NCI-H2196 treated with DMSO at 0.1 percent for 48 hours (cell line): ENCODE data around the gene PMS1.
"Not testable (repeated sequence)": the region's sequence is repeated elsewhere in the genome, so short reads cannot be mapped to it uniquely, and the experiment has no call there.

Experiments used
- DNase-seq: peaks from one replicate; lab custom pipeline; 2025; ENCODE audit not compliant: unreplicated experiment; lab: John Stamatoyannopoulos, UW

PMS1 gene

DNA sequence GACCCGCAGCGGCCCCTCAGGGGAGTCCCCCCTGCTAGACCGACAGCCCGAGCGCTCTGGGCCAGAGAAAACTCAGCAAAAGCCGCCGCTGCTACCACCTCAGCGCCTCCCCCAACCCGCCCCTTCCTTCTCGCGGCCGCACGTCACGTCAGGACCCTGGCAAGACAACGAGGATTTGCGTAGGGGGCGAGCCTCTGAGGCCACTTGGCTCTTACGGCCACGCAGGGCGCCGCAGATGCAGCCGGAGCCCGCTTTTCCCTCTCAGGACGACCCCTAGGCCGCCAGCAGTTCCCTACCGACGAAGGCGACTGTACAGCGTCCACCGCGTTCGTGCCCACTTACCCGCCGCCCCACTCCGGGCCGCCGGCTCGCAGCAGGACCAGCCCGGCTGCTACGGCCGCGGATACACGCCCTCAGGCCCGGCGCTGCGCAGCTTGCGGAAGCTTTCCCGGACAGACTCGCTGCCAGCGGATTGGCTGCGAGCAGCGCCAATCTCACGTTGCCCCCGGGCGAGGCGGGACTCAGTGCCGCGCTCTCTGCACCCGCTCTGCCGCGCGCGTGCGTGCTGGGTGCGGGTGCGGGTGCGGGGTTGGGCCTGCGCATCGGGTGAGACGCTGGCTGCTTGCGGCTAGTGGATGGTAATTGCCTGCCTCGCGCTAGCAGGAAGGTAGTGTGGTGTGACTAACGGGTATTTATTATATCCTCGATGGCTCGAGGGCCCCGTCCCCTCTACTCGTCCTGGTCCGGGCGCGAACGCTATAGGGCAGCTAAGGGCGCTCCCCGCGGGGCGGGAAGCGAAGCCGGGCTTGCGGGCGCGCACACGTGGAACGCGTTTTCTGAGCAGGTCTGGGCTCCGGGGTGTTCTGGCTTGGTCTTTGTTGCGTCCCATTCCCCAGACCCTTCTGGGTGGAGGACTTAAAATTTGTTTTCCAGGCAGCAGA lies at the start of gene PMS1, which contains the start of gene ORMDL1:
Gene PMS1 (plus strand): TSS at position 524 of the 941 bp plus-strand sequence. CDS start 7,360 bp downstream, outside the sequence.
Gene ORMDL1 (minus strand): TSS at position 413 of the 941 bp plus-strand sequence. CDS start 1,744 bp downstream, outside the sequence.
- DNase-seq: peak; percentile 88

DNA sequence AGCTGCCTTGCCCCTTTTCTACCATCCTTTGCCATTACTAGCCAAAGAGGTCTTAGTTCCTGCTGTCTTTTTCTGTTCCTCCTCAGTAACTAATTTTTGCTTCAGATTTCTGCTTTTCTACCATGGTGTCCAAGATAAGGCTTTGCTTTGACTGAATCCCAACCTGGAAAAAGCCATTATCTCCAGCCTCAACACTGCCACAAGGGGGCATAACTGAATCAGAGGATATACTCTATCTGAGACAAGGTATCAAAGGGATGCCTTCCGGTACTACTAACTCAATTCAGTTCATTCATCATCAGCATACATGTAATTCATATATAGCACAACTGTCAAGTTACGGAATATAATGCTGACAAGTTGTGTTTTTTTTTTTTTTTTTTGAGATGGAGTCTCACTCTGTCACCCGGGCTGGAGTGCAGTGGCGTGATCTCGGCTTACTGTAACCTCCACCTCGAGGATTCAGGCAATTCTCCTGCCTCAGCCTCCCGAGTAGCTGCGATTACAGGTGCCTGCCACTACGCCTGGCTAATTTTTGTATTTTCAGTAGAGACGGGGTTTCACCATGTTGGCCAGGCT lies 33.1 kb upstream of the PMS1 start:
- no peak for DNase-seq

DNA sequence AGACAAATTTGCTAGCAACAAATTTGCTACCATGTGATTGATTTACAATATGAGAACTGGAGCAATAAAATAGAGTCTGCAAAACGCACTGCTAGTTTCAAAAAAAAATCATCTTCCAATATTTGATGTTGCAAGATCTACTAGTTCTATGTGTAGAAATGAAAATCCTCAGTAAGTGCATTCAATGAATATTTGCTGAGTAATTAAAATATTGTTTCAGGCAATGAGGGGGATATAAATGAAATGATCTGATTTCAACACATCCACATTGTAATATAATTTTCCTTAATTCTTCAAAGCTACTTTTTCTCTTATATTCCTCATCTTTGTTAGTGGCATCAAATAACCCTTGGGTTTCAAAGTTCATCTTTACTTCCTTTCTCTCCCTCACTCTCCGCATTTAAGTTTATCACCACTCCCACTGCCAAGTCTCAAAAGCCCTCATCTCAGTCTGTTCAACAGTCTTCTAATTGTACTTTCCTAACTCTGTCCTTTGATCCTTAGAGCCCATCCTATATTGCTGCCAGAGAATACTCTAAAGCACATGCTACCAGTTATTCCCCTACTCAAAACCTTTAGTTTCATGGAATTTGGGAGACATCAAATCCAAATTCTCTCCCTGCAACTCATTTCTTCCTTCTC lies 27.8 kb upstream of the PMS1 start:
- no peak for DNase-seq

DNA sequence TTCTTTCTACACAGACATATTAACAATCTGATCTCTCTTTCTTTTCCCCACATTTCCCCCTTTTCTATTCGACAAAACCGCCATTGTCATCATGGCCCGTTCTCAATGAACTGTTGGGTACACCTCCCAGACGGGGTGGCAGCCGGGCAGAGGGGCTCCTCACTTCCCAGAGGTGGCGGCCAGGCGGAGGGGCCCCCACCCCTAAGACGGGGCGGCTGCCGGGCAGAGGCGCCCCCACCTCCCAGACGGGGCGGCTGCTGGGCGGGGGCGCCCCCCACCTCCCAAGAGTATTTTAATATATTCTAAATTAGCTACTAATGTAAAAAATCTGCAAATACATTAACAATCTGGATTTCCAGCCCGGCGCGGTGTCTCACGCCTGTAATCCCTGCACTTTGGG lies 24.1 kb upstream of the PMS1 start:
- DNase-seq: not testable (repeated sequence)

DNA sequence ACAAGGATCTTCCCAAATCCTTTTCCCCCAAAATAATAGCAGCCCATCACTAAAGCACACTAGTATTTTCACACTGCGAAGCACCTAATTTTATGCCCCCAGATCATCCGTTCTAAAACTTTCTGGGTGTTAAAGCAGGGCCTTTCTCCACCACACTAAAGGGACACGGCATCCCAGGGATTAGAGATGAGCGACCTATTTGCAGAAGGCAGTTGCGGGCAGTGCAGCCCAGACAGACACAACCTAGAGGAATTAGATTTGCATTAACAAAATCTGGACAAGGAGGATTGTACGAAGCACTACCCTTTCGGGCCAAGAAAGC lies 22.1 kb upstream of the PMS1 start:
- no peak for DNase-seq

DNA sequence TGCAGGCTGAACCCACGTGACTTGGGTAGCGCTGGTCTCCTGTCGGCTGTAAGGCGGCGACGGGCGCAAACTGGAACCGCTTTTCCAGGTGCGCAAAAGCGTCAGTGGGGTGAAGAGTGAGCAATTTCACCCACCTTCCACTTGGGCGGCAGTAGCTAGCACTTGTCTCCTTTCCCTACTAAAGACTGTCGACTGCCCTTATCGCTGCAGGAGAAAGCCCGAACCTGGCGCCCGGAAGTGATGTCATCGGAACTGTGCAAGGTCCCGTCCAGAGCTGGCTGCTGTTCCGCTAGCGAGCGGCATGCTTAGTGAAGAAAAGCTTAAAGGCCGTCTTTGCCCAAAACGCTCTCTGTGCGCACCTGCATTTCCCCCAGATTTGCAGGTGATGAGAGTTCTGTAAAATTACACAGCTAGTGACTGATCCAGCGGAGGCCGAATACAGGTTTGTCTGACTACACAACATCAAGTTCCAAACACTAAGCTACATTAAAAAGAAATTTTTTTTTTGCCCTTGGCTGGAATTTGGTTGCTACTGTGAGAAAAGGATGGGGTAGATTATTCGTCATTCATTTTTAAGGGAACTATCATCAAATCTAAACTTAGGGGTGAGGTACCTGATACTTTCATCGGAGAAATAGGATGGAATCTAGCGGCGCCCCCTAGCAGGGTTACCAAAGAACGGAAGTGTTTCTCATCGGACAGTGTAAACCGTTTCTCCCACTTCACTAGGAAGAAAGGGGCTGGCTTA lies 21.5 kb upstream of the PMS1 start, which contains the start of gene OSGEPL1:
Gene OSGEPL1 (minus strand): TSS at position 242 of the 748 bp plus-strand sequence. CDS start 1,152 bp downstream, outside the sequence.
- peak; percentile 91 for DNase-seq

DNA sequence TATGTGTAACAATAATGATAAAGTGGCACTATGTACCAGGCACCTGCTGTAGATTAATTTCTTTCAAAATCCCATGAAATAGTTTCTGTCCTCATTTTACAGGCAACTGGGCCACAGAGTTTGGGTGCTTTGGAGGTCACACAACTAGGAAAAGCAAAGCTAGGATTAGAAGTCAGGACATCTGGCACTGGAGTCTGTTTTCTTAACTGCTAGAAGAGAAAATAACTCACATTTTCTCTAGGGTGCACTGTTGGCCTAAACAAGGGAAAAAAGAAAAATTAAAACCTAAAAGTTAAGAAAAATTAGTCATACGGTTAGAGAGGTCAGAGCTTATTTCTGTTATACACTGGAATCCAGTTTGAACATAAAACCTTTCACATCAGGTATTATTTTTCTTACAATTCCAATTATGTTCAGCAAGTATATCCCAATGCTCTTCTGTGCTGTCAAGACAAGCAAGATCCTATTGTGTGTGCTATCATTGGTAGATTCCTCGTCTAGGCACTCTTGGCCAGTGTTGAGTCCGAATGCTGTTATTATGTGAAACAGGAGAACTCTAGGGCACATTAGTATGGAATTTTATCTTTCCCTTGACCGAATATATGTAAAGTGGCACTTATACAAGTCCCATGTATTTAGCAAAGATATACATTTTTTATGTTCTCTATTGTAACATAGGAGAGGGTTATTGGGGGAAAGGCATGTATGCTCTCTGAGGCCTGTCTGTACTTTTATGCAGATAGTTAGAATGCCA lies 20.2 kb upstream of the PMS1 start:
- no peak for DNase-seq

DNA sequence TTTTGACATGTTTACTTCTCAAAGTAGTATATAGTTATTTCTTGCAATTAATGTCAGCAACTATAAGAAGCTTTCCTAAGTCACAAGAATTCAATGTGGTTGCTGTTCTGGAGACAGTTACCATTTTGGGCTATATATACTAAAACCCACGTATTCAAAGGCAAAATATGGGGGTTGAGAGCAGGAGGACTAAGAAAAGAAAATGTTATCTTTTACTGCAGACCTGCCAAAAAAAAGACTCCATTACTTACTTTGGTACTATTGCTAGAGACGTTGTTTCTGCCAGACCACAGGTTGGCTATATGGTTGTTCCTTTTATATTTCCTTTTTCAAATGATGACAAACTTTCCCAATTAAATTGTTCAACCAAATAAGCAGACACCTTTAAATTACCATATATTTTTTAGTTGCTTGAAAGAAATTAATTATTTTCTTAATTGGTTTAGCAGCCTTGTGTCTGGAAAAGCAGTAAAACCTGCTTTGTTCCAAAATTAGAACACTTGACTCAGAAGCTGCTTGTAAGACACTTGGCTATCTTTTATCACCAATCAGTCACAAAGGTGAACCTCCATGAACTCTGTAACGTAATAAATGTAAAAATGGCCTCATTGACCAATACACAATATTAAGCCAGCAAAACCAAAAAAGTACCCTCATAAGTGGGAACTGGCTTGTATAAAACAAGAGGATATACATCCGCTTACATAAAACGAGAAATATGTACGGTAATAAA lies 13.5 kb upstream of the PMS1 start:
- DNase-seq: no peak

DNA sequence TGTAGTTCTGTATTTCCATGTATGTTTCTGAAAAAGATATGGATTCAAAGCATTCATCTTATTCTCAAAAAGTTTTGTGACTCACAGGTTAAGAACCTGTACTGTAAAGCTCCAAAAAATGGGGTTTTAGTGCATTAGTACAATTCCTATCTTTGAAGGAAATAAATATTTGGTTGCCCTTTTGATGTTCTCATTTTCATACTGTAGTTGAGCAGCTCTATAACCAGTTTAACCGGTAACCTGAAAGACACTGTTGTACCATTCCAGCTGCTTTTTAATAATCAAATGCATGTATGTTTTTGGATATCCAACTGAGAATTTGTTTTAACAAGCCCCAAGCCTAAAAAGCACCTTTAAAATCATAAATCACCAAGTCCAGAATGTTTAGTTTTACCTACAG lies 12.0 kb upstream of the PMS1 start:
- no peak for DNase-seq

DNA sequence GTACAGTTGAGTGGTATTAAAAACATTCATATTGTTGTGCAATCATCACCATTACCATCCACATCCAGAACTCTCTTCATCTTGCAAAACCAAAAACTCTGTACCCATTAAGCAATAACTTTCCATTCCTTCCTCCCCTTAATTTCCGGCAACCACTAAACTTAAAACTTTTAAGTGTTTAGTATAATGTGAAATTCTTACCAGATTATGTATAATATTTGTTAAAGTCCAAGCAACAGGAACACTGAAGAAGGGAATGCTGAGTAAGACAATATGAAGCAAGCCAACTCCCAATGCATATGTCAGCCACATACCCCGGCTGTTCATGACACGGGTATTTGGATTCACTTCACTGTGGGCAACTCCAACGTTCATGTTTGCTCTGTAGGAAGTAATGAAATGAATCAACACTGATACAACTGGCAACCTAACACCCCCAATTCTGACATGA lies 2.0 kb upstream of the PMS1 start:
- DNase-seq: no peak

DNA sequence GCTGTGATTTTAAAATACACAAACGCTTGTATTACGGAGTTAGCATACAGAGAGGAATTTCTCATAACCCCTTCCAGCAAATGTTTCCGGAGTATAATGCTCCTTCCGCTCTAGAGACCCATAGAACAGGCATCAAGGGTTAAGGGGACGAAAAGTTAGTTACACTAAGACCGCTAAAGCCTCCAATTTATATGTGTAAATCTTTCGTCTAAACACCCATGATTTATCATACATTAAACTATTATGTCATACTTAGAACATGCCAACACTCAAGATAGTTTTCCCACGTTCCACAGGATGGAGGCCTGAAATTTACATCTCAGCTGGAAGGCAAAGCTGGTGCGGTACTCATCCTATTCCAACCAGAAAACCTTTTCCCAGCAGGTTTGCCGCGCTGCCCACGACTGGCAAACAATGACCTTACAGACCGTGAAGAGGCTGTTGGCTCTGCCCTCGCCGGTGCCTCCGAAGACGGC lies 761 bp upstream of the PMS1 start:
- no peak for DNase-seq

DNA sequence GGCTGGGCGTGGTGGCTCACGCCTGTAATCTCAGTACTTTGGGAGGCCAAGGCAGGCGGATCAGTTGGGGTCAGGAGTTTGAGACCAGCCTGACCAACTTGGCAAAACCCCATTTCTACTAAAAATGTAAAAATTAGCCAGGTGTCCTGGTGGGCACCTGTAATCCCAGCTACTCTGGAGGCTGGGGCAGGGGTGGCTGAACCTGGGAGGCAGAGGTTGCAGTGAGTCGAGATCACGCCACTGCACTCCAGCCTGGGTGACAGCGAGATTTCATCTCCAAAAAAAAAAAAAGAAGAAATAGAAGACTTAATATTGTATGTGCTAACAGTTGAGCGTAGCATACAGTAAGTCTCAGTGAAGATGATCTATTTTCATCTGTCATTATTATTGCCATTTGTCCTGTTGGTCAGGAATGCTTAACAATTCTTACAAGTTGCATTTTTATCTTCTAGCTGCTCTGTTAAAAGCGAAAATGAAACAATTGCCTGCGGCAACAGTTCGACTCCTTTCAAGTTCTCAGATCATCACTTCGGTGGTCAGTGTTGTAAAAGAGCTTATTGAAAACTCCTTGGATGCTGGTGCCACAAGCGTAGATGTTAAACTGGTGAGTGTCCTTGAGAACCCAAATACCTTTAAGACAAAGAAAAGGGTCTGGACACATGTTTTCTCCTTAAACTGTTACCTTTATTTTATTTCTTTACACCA lies 7.2 kb downstream of the PMS1 start:
- DNase-seq: no peak

DNA sequence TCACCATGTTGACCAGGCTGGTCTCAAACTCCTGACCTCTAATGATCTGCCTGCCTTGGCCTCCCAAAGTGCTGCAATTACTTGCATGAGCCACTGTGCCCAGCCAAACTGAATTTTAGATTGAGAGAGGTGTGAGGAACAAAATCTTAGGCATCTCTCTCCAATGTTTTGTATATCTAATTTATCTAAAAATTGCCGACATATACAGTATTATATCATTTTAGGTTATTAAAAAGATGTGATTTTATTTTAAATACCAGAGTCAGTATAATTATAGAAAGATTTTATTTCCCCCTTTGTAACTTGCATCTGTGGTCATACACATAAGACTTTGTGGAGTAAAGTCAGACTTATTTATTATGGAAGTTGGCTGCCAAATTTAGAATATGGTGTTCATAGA lies 10.1 kb downstream of the PMS1 start:
- no peak for DNase-seq

DNA sequence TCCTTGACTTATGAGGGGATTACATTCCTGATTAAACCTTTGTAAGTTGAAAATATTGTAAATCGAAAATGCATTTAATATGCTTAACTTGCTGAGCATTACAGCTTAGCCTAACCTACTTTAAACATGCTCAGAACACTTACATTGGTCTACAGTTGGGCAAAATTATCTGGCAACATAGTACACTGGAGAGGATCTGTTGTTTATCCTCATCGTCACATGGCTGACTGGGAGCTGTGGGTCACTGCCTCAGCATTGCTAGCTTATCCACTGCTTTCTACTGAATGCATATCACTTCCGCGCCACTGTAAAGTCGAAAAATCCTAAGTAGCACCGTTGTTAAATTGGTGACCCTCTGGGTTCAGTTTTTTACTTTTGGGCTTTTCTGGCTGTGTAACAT lies 13.7 kb downstream of the PMS1 start:
- no peak for DNase-seq

DNA sequence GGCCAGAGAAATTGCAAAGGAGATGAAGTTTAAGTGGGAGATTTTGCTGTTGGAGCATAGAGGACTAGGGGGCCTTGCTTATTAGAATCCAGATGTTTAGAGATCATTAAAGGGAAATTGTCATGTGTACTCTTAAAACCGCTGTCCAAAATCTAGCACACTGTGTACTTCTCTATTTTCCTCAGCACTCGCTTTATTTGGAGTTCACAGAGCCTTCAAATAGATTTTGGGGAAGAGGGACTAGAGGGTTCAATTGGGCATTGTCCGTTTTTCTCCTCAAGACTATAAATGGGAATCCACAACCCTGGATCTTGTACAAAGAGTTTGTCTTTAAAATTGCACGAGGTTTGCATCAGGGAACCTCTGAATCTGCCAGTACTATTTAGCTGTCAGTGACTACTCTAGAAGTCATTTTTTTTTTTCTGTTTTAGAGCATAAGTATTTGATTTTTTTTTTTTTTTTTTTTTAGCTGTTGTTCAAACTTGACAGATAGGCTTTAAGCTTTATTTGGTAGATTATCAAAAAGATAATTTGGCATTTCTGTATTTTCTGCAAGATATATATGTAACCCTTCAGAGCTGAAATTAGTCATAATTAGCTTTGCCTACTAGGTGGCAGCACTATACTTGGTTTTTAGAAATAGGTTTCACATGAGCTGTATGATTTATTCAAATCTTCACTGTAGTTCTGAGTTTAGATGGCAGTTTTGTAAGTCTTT lies 14.2 kb downstream of the PMS1 start:
- peak; percentile 20 for DNase-seq

DNA sequence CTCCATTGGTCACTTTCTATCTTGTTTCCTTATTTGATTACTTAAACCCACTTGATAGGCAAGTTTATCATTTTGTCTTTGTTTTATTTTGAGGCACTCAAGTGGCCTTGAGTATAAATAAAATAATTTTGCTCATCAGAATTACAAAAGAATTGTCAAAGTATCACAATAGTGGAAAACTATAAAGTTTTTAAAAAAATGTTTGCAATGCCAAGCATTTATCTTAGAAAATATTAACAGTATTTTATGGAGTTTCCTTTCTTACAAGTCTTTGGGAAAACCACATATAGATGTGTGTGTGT lies 14.7 kb downstream of the PMS1 start:
- DNase-seq: no peak

DNA sequence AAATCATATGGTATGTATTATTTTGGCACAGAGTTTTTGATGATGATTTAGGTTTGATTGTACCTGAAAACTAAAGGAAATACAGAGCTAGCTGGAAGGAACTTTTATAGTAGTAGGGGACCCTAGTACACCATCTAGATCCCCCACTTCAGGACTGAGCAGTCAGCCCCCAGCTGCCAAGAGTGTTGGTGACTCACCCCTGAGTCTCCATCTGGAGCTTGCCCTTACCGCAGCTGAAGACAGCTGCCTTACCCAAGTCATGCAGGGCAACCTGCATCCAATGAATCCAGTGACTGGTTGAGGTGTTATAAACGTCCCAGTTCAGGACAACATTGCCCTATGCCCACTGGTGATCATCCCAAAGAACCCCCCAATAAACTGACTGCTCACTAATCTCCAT lies 15.3 kb downstream of the PMS1 start:
- DNase-seq: no peak

DNA sequence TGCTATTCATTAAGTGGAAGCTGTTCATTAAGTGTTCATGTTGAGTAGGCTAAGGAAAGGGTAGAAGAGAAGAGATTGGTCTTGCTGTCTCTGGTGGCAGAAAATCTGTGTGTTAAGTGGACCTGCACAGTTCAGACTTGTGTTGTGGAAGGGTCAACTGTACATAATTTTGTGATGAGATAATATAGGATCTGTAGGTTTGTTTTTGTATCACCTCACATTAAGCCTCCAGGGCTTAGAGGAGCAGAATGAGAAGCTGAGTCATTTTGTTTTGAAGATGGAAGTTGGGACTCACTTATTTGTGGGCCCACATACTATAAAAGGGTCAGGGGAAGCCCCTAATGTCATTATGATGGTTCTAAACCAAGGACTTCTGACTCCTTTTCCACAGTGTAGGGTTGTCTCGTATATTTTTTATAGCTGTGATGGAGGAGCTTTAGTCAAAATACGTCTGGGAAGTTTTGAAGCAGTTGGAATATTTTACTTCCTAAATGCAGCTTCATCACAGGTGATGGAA lies 18.2 kb downstream of the PMS1 start:
- DNase-seq: no peak
